Measurements from ENCODE around the gene IFNK. TPM values are rescaled to one million over a fixed set of nuclear protein-coding genes. Genes with fewer than 3 reads are reported as not detected.

IFNK gene
- total RNA-seq, 1 experiment from 2014 or later, result not detected

- intact Hi-C loops (cut with micrococcal nuclease; ENCODE audit: unreplicated experiment), result loop anchor here (10.0 kb wide), 1 partner anchor 267 kb away; no protein-coding TSS in a partner anchor
- Mint-ChIP-seq H3K4me1 (ENCODE audit: low read depth, unreplicated experiment) (peaks cover 30% of the 10 kb centered on the region), H3K27ac (ENCODE audit: unreplicated experiment) (no peak overlapping the region), H3K9me3 (ENCODE audit: low read depth, unreplicated experiment) (no peaks in the 10 kb centered on the region), H3K4me3 (ENCODE audit: low read depth, unreplicated experiment) (no peak overlapping the region), H3K36me3 (ENCODE audit: insufficient read depth, unreplicated experiment) (no peaks in the 10 kb centered on the region), H3K27me3 (ENCODE audit: unreplicated experiment) (no peaks in the 10 kb centered on the region)
- no TSS peak for BruUV-seq (replicated peaks)
- DNase-seq, result no peak
- CTCF ChIA-PET, result interaction anchor here (0.6 kb wide), 1 partner anchor 80 kb away, joined by 5 read pairs; no protein-coding TSS in a partner anchor
- TF ChIP-seq, protein P1, sequence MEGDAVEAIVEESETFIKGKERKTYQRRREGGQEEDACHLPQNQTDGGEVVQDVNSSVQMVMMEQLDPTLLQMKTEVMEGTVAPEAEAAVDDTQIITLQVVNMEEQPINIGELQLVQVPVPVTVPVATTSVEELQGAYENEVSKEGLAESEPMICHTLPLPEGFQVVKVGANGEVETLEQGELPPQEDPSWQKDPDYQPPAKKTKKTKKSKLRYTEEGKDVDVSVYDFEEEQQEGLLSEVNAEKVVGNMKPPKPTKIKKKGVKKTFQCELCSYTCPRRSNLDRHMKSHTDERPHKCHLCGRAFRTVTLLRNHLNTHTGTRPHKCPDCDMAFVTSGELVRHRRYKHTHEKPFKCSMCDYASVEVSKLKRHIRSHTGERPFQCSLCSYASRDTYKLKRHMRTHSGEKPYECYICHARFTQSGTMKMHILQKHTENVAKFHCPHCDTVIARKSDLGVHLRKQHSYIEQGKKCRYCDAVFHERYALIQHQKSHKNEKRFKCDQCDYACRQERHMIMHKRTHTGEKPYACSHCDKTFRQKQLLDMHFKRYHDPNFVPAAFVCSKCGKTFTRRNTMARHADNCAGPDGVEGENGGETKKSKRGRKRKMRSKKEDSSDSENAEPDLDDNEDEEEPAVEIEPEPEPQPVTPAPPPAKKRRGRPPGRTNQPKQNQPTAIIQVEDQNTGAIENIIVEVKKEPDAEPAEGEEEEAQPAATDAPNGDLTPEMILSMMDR (IDR thresholded peaks at IDR 0.05; ENCODE audit: unreplicated experiment), result no peak
Observed at GRCh38 chr9:27541740-27542139, 17.6 kb downstream of the IFNK start.

- TF ChIP-seq, protein P1 (IDR thresholded peaks at IDR 0.05; ENCODE audit: unreplicated experiment), result no peak
- H3K36me3 Mint-ChIP-seq (ENCODE audit: insufficient read depth, unreplicated experiment), result no peaks in the 10 kb centered on the region
- H3K4me3 Mint-ChIP-seq (ENCODE audit: low read depth, unreplicated experiment), result no peak overlapping the region
- no TSS peak for BruUV-seq (replicated peaks)
- no peaks in the 10 kb centered on the region for H3K9me3 Mint-ChIP-seq (ENCODE audit: low read depth, unreplicated experiment)
- no peak overlapping the region for H3K27ac Mint-ChIP-seq (ENCODE audit: unreplicated experiment)
- intact Hi-C loops (cut with micrococcal nuclease; ENCODE audit: unreplicated experiment), result loop anchor here (10.0 kb wide), 1 partner anchor 268 kb away; no protein-coding TSS in a partner anchor
- DNase-seq, result no peak
- peaks cover 24% of the 10 kb centered on the region for H3K4me1 Mint-ChIP-seq (ENCODE audit: low read depth, unreplicated experiment)
- CTCF ChIA-PET, result no interaction called here
- no peaks in the 10 kb centered on the region for H3K27me3 Mint-ChIP-seq (ENCODE audit: unreplicated experiment)
Observed at GRCh38 chr9:27542508-27542907, 18.4 kb downstream of the IFNK start.

- intact Hi-C loops (cut with micrococcal nuclease; ENCODE audit: unreplicated experiment), result loop anchor here (5.0 to 10.0 kb wide), 3 partner anchors 271 to 513 kb away; no protein-coding TSS in a partner anchor
Observed at GRCh38 chr9:27545471-27545870, 21.4 kb downstream of the IFNK start.

DNA sequence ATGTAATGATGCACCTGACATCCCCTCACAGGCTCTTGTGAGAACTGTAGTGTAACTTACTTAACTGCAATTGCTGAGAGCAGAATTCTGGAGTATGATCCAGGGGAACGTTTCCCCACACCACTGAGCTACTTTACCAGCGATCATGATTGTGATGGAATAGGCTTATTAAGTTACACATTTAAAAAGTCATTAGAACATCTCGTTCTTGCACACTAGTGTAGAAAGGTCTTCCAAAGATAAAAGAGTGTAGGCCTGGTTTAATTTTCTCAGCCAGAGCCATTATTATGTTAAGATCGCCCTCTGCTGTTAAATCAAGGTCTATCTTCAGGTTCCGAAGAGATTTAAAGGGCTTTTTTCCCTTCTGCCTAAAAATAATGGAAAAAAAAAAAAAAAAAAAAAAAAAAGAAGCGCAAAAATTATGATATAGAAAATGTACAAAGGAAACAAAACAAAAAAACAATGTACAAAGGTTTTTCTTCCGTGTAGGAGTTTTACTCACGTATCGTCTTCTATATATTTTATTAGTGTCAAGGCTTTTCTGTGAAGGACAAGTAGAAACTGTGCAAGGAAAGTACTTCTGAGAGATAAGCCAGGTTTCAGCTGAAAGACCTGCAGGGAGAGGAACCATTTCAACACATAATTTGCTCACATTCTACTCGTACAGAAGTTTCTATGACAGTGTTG is 24.1 kb downstream of the IFNK start:
- TF ChIP-seq, protein P1 (IDR thresholded peaks at IDR 0.05; ENCODE audit: unreplicated experiment), result no peak
- CTCF ChIA-PET, result interaction anchor here (1.3 kb wide), 1 partner anchor 215 kb away, joined by 4 read pairs; no protein-coding TSS in a partner anchor
- Mint-ChIP-seq H3K4me3 (ENCODE audit: low read depth, unreplicated experiment) (no peak overlapping the region), H3K9me3 (ENCODE audit: low read depth, unreplicated experiment) (no peaks in the 10 kb centered on the region), H3K4me1 (ENCODE audit: low read depth, unreplicated experiment) (no peaks in the 10 kb centered on the region), H3K27me3 (ENCODE audit: unreplicated experiment) (no peaks in the 10 kb centered on the region), H3K36me3 (ENCODE audit: insufficient read depth, unreplicated experiment) (peaks cover 7% of the 10 kb centered on the region), H3K27ac (ENCODE audit: unreplicated experiment) (no peak overlapping the region)
- DNase-seq, result no peak
- no TSS peak for BruUV-seq (replicated peaks)
- intact Hi-C loops (cut with micrococcal nuclease; ENCODE audit: unreplicated experiment), result loop anchor here (1.0 to 10.0 kb wide), 4 partner anchors 215 to 516 kb away; no protein-coding TSS in a partner anchor

More at GRCh38 chr9:27545471-27545870, 21.4 kb downstream of the IFNK start:
- H3K4me1 Mint-ChIP-seq (ENCODE audit: low read depth, unreplicated experiment), result no peaks in the 10 kb centered on the region
- H3K4me3 Mint-ChIP-seq (ENCODE audit: low read depth, unreplicated experiment), result no peak overlapping the region
- H3K27me3 Mint-ChIP-seq (ENCODE audit: unreplicated experiment), result no peaks in the 10 kb centered on the region
- DNase-seq, result no peak
- H3K27ac Mint-ChIP-seq (ENCODE audit: unreplicated experiment), result no peak overlapping the region
- CTCF ChIA-PET, result interaction anchor here (1.0 kb wide), 1 partner anchor 212 kb away, joined by 3 read pairs; no protein-coding TSS in a partner anchor
- H3K36me3 Mint-ChIP-seq (ENCODE audit: insufficient read depth, unreplicated experiment), result no peaks in the 10 kb centered on the region
- no peaks in the 10 kb centered on the region for H3K9me3 Mint-ChIP-seq (ENCODE audit: low read depth, unreplicated experiment)
- no TSS peak for BruUV-seq (replicated peaks)
- TF ChIP-seq, protein P1 (IDR thresholded peaks at IDR 0.05; ENCODE audit: unreplicated experiment), result no peak

Data from Calu3 (cell line).